Activated T-cell treated with anti-CD3 and anti-CD28 coated beads, Interleukin-2, amount 50 U/mL, for 1 hour (primary cell): Measurements from ENCODE around the gene SALL2.

ENCODE experiments used
- DNase-seq: peaks from one replicate; pipeline ENCODE4 v3.0.0-alpha.2; 2020

Gene SALL2

DNA sequence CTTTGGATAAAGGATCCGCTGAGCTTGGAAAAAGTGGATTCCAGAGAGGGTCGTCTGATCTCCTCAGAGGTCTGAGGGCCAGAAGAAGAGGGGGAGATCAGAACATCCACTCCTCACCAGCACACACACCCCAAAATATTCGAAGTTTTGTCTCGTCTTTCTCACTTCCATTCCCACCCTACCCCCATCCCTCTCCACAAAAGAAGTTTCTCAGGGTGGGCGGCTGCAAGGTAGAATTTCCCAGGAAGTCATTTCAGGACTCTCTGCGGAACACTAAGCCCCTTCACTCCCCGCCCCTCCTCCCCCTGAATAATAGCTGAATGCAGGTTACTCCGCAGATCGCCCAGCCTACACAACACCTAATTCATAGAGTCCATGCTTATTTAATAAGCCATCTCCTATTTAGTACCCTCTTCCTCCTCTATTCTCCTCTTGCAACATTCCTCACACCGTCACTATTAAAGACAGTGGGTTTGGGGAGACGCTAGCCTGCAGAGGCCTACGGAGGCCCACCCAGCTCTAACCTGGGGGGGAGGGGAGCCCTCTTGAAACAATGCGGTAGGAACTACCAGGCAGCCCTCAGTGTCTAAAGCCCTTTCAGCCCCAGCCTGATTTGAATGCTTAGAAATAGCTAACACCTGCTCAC lies 649 bp upstream of the SALL2 start:
- no peak for DNase-seq

DNA sequence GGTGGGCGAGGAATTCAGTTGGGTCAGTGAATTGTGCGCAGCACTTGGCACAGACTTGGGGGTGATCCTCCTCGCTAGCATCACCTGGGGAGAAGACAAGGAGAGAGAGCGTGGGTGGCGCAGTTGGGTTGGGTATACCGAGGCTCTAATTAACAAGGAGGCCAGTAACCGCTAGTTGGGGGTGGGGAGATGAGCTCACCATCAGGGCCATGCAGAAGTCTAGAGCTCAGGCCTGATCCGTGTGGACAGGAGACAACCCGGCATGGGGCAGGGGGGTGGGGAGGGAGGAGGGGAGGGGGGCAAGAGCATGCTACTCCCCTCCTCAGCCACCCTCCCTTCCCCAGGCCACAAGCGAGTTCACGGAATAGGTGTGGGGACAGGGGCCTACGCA lies 580 bp downstream of the SALL2 start:
- no peak for DNase-seq

DNA sequence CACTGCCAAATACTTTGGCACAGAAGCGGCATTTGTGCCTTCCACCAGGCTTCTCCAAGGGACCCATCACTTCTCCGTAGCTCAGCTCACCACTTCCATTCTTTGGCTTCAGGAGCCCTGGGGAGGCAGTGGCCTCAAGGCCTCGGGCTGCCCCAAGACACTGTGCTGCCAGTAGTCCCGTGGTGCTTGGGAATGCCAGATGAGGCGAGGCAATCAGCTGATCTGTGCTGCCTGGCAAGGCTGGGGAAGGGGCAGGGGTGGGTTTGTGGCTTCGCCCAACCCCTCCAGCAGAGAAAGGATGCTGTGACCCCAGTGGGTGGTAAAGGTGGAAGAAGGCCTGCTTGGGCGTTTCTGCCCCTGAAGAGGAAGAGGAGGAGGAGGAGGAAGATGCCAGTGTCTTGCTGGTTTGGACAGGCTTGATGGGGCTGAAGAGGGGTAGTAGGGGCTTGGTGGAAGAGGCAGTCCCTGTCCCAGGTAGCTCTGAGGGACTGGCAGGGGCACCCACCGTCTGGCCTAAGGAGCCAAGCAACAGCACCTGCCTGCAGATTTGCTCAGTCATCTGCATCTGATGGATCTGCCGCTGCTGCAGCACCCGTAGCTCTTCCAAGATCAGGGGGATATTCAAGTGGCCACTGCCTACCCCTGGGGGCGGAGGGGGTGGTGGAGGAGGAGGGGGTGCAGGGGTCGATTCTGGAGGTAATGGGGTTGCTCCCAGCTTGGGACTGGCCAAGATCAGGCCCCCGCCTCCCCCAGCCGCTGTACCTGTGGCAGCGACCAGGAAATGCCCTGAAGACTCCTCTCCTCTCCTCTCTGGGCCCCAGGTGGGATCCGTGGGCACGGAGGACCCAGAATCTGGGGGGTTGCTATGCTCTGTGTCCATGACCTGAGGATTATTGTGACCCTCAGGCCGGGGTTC lies 1.3 kb downstream of the SALL2 start:
- no peak for DNase-seq

DNA sequence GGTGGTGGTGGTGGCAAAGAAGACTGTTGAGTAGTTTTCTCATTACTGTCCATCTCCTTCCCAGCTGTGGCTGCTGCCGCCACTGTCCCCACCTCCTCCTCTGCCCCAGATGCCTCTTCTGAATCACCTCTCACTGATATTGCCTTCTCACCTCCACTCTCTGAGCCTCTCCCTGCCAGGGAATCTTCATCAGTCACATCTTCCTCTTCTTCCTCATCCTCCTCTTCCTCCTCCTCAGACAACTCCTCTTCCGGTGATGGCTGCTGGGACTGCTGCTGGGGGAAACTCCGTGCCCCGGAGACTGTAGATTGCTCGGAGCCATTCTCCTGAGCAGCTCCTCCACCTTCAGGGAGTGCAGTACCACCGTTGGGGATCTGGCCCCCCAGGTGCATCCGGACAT lies 2.9 kb downstream of the SALL2 start:
- no peak for DNase-seq

DNA sequence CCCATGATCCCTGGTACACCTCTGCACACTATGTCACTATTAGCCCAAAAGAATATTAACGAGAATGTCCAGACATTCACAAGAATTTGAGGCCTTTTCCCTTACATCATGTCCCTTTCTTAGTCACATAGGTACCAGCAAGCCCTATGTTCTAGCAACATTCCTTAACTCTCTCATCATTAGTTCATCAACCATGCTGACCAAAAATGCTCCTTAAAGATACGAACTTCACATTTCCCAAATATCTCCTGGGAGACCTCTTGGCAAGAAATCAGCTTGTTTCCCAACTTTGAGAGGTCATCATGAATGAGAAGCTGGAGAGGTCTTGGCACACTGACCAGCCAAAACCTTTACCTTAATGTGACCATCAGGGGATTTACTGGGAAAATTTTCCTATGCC lies 4.6 kb downstream of the SALL2 start:
- DNase-seq: no peak

DNA sequence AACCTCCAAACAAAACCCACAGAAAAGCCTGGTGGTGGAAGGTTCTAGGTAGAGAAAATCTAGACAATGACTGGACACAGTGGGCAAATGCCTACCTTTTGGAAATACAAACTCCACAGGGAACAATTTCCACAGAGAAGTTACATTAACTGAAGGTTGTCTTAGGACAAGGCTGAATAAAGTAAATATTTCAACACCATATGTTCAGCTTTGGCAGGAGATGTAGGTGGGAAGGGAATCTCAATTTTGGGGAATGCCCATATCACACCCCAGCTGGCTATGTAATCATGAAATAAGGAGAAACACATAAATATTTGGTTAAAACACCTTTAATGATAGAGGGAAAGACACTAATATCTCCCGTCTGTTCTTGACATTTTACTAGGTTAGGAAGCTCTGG lies 5.4 kb downstream of the SALL2 start:
- DNase-seq: no peak

DNA sequence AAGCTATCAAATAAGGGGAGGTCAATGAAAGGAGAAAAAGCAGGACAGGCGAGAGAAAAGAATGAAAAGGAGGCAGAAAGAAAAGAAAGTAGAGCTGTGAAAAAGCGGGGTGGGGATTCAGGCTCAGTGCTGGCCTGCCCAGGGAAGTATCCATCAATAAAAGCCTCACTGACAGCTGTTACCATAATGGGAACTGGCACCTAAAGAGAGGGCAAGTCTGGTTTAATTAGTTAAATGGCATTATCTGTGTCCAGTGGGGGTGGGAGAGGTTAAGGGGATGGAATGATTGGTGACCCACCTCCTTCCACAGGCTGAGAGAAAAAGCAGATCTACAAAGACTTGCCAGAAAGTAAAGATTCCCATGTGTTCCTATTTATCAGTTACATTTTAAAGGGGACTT lies 7.4 kb downstream of the SALL2 start:
- no peak for DNase-seq

DNA sequence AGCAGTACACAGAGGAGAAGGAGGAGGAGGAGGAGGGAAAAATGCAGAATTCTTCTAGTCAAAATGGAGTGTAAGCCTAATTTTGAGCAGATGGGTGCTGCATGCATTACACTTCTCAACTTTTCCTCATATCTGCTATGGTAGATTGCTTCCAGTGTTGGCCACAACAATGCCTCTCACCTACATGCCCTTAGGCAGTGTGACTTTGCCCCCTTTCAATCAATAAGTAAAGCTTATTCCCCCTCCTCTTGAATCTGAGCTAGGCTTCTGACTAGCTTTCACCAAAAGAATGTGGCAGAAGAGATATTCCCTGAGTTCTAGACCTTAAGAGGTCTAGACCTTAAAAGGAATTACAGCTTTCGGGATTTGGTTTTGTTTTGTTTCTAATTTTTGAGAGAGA lies 11.8 kb downstream of the SALL2 start:
- DNase-seq: no peak

DNA sequence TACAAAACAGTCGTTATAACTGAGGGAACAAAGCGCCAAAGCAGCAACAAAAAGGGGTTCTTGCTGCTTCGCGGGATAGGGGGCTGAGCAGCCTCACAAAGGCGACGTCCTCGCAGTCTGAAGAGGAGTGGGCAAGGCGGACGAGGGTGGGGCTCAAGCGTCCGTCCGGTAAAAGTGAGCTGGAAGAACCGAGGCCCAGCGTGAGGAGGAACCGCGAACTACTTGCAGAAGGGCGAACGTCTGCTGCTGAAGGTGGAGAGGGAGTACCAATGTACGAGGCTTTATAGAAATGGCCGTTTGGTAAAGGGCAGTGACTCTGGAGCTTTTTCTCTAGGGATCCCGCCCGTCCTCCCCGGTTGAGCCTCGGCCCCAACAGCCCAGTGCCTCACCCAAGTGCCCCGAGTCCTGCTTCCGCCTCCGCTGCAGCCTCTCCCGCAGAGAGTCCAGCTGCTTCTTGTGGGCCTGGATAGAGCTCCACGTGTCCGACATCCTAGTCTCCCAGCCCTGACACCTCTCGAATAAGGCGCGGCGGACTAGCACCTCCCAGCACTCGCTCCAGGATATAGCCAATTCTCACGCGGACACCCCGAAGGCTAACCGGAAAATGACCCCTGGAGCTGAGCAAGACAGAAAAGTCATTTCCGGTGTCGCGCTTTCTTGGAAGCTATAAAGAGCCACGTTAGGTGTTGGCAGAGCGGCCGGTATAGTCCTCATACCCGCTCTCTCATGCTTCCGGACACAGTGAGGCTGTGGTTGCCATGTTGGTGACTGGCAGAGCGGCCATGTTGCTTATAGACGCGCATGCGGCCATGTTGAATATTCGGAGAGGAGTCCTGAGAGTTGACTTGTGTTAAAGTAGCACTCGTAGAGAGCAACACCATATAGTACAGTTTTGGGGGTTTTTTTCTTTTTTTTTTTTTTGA lies 15.2 kb downstream of the SALL2 start, which contains the start of gene METTL3:
TSS of gene METTL3 (minus strand) at position 606 of the 923 bp plus-strand sequence. CDS start at position 489, 117 bp downstream.
- DNase-seq: peak; percentile 90

DNA sequence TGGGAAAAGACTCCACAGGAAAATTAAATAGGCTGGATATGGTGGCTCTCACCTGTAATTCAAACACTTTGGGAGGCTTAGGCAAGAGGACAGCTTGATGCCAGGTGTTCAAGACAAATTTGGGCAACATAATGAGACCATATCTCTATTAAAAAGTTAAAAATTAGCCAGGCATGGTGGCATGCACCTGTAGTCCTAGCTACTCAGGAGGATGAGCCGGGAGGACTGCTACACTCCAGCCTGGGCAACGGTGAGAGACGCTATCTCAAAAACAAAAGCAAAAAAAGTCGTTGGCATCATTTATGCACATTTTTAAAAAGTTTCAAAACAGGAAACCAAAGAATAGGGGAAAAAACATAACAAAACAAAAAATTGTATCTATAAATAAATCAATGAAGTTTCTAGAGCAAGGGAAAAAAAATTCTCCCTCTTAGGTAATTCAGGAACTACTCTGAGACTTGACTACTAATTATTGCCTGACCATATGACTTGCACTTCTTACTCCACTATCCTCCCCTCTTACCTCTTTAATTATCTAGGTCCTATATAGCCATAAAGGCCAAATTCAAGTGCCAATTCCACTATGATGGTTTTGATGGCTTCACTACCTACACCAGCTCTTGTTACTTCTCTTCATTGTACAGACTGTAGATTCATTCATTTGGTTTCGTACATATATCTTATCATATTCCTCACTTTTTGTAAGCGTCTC lies 16.6 kb downstream of the SALL2 start:
- DNase-seq: no peak

DNA sequence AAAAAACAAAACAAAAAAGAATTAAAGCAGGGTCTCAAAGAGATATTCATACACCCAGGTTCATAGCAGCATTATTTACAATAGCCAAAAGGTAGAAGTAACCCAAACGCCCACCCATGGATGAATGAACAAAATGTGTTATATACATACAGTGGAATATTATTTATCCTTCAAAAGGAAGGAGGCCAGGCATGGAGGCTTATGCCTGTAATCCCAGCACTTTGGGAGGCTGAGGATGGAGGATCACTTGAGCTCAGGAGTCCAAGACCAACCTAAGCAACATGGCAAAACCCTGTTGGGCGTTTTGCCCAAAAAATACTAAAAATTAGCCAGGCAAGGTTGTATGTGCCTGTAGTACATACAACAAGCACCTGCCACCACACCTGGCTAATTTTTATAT lies 19.6 kb downstream of the SALL2 start:
- DNase-seq: no peak

DNA sequence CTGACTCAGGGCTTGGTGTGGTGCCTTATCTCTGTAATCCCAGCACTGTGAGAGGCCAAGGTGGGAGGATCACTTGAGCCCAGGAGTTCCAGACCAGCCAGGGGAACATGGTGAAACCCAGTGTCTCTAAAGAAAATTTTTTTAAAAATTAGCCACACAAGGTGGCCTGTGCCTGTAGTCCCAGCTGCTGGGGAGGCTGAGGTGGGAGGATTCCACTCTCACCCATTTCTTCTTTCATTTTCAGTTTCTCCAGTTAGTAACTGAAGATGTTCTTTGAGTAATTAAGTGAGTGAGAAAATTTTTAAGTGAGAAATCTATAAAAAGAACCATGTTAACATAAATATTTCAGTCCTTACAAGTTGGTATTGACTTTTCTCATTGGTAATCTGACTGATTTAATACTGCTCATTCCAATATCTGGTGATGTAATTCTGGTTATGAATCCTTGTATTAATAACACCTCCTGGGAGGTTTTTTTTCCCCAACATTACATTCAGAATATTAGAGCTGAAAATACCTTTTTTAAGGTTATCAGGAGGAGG lies 21.1 kb downstream of the SALL2 start:
- no peak for DNase-seq

DNA sequence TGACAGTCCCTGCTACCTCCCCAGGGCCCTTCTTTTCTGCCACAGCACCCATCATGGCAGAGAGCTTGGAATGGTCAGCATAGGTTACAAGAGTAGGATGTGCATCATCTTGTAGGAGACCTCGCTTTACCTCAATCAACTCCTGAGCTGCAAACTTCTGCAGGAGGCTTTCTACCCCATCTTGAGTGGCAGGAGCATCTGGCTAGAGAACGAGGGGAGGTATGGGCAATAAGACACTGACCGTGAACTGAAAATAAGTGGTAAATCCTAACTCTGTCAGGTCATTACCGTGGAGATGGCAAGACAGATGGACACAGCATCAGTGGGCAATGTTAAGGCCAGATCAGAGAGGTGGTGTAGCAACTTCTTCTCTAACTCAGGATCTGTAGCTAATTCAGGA lies 22.8 kb downstream of the SALL2 start:
- DNase-seq: no peak

DNA sequence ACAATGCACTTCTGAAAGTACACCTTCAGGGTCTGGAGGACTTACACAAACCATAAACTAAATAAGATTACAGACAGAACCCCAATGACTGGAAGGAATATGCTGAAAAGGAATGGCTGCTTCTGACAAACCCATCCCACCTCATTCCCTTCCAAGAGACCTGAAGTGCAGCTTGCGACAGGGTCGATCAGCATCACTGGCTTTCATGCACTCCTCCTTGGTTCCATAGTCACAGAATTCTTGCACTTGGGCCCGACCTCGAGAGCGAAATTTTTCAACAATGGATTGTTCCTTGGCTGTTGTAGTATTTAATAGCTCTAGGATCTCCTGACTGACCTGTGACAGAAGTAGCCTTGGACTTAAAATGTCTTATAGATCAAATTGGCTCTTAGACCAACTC lies 24.6 kb downstream of the SALL2 start:
- no peak for DNase-seq

DNA sequence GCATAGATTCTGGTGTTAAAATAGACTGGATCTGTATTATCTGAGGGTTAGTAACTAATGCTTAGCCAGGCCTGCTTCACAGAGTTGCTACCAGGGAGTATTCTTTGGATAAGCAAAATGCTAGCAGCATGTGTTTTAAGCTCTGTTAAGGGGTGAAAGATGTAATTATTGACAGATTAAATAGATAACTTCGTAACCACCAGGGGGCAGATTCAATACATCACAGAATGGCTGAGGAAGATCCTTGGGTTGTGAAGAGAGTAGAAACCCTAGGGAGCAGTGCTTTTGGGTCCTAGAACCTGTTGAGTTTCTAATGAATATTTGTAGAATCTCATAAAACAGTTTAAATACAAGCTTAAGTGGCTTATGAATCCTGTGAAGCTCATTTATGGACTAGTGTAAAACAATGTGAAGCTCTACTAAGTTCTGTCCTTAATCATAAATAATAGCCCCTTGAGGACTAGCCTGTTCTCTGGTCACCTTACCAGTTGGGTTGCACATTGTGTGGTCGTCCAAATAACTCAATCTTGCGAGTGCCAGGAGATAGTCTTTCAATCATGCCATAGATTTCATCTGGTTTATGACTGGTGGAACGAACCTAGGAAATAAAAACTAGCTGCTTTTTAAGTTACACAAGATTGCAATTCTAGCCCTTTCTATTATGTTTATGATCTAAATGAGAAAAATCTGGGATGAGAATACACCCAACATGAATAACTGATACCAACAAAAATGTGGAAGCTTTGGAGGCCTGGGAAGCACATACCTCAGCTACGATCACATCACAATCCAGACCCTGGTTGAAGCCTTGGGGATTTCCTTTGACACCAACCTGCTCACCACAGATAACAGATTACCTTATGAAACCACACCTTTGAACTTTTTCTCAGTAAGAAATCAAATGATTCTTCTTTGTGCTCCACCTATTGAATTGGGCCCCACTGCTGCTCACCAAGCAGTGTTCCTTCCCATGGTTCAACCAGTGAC lies 27.3 kb downstream of the SALL2 start:
- DNase-seq: no peak

DNA sequence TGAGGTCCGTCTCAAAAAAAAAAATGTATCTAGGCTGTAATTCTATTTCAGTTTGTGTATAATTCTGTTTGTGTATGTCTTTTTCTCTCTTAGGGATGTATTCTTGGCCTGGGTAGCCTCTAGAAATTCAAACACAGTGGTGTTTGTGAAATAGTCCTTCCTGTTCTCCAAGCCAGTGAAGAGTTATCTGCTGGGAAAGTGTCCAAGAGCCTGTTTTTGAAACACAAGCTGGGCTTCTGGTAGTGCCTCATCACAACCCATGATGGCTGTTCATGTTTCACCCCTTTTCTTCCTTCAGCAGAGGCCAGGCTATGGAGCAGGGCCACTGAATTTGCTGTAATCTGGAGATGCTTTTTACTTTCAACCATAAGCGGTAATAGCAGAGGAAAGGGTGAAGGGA lies 29.7 kb downstream of the SALL2 start:
- DNase-seq: no peak

DNA sequence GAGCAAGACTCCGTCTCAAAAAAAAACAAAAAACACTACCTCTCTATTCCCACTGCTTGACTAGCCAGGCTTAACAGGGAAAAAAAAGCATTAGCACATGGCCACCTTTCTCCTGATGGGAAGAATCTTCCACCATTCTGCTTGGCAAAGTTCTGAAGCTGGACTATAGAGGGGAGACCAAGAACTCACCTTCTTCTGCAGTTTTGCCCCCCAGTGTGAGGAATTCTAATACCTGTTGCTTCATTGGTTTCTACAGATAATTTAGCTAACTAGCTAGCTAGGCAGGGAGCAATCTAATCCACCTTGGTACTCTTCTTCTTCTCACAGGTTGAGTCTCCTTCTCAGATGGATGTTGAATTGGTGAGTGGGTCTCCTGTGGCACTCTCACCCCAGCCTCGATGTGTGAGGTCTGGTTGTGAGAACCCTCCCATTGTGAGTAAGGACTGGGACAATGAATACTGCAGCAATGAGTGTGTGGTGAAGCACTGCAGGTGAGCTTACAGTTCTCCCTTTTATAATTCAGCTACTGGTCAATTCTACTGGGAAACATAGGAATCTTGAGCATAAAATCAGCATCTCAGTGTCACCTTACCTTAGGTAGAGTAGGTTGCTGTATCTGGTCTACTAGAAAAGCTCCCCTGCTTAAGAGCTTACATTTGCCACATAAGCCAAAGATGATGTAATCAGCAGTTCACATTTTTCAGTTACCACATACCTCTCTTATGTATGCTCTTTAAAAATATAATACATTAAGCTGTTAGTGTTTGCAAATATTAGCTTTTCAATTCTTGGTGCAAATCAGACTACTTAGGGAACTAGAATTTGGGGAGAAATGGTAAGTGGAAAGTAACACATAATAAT lies 31.0 kb downstream of the SALL2 start:
- no peak for DNase-seq

DNA sequence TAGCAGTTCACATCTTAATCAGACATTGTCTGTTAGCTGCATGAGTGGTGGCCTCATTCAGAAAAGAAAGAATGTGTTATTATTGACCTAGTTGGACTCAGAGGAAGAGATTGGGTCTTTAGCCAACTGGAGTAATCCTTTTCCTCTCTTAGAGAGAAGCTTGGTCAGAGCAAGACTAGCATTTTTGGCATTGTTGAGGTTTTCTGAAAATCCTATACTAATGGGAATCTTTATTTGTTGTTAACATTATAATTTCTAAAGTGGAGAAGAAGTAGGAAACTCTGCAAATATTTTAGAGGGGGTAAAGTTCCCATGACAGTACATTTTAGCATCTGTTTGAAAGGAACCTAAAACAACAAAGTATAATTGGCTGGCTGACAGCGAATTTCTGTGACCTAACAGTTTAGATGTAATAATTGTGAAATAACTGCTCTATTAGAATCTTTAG lies 39.5 kb downstream of the SALL2 start:
- DNase-seq: no peak

DNA sequence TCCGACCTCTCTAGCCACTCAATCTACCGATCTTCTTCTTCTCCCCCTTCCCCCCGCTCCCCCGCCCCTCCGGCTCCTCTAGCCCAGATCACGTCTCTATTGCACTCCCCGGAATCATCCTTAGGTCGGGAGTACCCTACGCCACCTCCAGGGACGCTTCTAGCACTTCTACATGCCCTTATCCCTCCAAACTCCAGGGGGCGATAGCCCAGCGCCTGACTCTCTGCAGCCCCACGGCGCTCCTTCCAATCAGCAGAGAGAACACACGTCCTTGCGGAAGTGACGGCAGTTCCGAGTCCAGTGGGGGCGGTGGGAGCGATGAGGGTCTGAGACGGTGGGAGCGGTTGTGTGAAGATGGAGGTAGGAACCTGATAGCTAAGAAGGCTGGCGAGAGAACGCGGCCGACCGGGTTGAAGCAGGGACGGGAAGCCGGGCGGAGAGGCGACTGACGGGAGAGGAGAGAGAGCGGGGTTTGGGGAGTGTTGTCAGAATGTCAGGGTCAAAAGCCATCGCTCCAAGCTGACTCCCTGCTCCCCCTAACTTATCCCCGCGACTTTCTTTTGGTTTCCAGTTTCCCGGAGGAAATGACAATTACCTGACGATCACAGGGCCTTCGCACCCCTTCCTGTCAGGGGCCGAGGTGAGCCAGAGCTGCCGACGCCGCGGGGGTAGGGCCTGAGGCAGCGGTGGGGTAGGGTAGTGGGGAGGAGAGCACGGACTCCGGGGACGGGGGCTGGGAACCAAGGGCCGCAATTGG lies 49.0 kb downstream of the SALL2 start, which contains the start of the genes RAB2B and TOX4:
TSS of gene RAB2B (minus strand) at position 35 of the 757 bp plus-strand sequence. CDS start 87 bp downstream, outside the sequence.
TSS of gene TOX4 (plus strand) at position 271 of the 757 bp plus-strand sequence. CDS start at position 355, 84 bp downstream.
- DNase-seq: peak; percentile 91
